IMR-90 (cell line): ENCODE results near the gene BACE1. TPM values are rescaled to one million over a fixed set of nuclear protein-coding genes. Genes with fewer than 3 reads are reported as not detected.

Source experiments
- ATAC-seq: fragments of 200-7000 bp; cut with Tn5 transposase; 2 replicates; pipeline ENCODE4 v1.9.1; 2020; ENCODE audit warnings: low read depth, mild to moderate bottlenecking, moderate library complexity
- BruUV-seq: library from RNA; stranded (reverse); fragments of 400-500 nt; replicated peaks from 2 replicates; lab custom pipeline; 2021; lab: Mats Ljungman, UMichigan
- CTCF ChIA-PET: fragments of 300-600 bp; formaldehyde crosslinking; extraction: SDS; loops from one replicate; lab custom pipeline; 2021; ENCODE audit warnings: antibody characterized with exemption; lab: Yijun Ruan, JAX
- POLR2A ChIA-PET: fragments of 300-600 bp; sonication (Branson Sonifier 250); formaldehyde crosslinking; loops from one replicate; lab custom pipeline; 2022; ENCODE audit warnings: antibody characterized with exemption; ENCODE audit not compliant: unreplicated experiment; lab: Charles Lee
- DNase-seq: peaks from one replicate; pipeline ENCODE4 v3.0.0; 2013
- H2AFZ ChIP-seq: replicated peaks from 2 replicates; pipeline ENCODE3; 2013; ENCODE audit warnings: low read length, mild to moderate bottlenecking; ENCODE audit not compliant: poor library complexity
- H2AK5ac ChIP-seq: 2 replicates; pipeline ENCODE4 v1.6.1; 2013; ENCODE audit warnings: low read depth, low read length, inconsistent platforms
- H2AK9ac ChIP-seq: replicated peaks from 2 replicates; pipeline ENCODE3; 2013; ENCODE audit warnings: mild to moderate bottlenecking, low read depth, low read length, moderate library complexity; ENCODE audit not compliant: poor library complexity
- H2BK120ac ChIP-seq: 2 replicates; pipeline ENCODE4 v1.6.1; 2013; ENCODE audit warnings: low read depth, low read length, inconsistent platforms
- H2BK15ac ChIP-seq: 3 replicates; pipeline ENCODE4 v1.6.1; 2013; ENCODE audit warnings: low read depth, low read length, inconsistent platforms
- H2BK20ac ChIP-seq: 2 replicates; pipeline ENCODE4 v1.6.1; 2013; ENCODE audit warnings: low read depth, mild to moderate bottlenecking, inconsistent platforms, low read length, moderate library complexity
- H2BK5ac ChIP-seq: 2 replicates; pipeline ENCODE4 v1.6.1; 2013; ENCODE audit warnings: mild to moderate bottlenecking, low read depth, low read length, inconsistent platforms; ENCODE audit not compliant: poor library complexity, severe bottlenecking
- H3K14ac ChIP-seq: replicated peaks from 2 replicates; pipeline ENCODE4 v1.6.1; 2013; ENCODE audit warnings: low read depth, low read length, inconsistent platforms
- H3K18ac ChIP-seq: 2 replicates; pipeline ENCODE4 v1.6.1; 2013; ENCODE audit warnings: low read depth, low read length, control low read depth
- H3K23ac ChIP-seq: 2 replicates; pipeline ENCODE4 v1.6.1; 2013; ENCODE audit warnings: low read depth, low read length, inconsistent platforms
- H3K27ac ChIP-seq: 2 replicates; pipeline ENCODE4 v1.5.1; 2013; ENCODE audit warnings: mild to moderate bottlenecking, control low read depth, low read length; ENCODE audit not compliant: insufficient read depth
- H3K27me3 ChIP-seq: 2 replicates; pipeline ENCODE4 v1.6.1; 2013; ENCODE audit warnings: low read length; ENCODE audit not compliant: control insufficient read depth, insufficient read depth
- H3K36me3 ChIP-seq: 2 replicates; pipeline ENCODE4 v1.6.1; 2013; ENCODE audit warnings: low read length, mixed read lengths; ENCODE audit not compliant: control insufficient read depth, insufficient read depth
- H3K4ac ChIP-seq: 2 replicates; pipeline ENCODE4 v1.6.1; 2013; ENCODE audit warnings: low read depth, low read length, inconsistent platforms
- H3K4me1 ChIP-seq: 2 replicates; pipeline ENCODE4 v1.6.1; 2013; ENCODE audit warnings: low read length, mixed read lengths; ENCODE audit not compliant: control insufficient read depth, insufficient read depth
- H3K4me2 ChIP-seq: 2 replicates; pipeline ENCODE4 v1.6.1; 2013; ENCODE audit warnings: low read depth, mild to moderate bottlenecking, control low read depth, low read length, moderate library complexity
- H3K4me3 ChIP-seq: 2 replicates; pipeline ENCODE4 v1.5.1; 2013; ENCODE audit warnings: low read depth, mild to moderate bottlenecking, control low read depth, low read length, moderate library complexity; ENCODE audit not compliant: insufficient read depth
- H3K56ac ChIP-seq: 2 replicates; pipeline ENCODE4 v1.6.1; 2013; ENCODE audit warnings: low read length, inconsistent platforms; ENCODE audit not compliant: insufficient read depth; ENCODE audit errors: extremely low read depth
- H3K79me1 ChIP-seq, 2 experiments: 2 replicates each; pipeline ENCODE4 v1.6.1; 2013; ENCODE audit warnings: low read length in 2 of 2, inconsistent platforms in 1 of 2, low read depth in 1 of 2
- H3K9ac ChIP-seq: 2 replicates; pipeline ENCODE4 v1.6.1; 2013; ENCODE audit warnings: low read depth, low read length, control low read depth
- H3K9me1 ChIP-seq: 2 replicates; pipeline ENCODE4 v1.6.1; 2013; ENCODE audit warnings: low read length, inconsistent platforms; ENCODE audit not compliant: insufficient read depth
- H3K9me3 ChIP-seq: 2 replicates; pipeline ENCODE4 v1.6.1; 2013; ENCODE audit warnings: low read length; ENCODE audit not compliant: control insufficient read depth, insufficient read depth
- H4K20me1 ChIP-seq: 2 replicates; pipeline ENCODE4 v1.6.1; 2013; ENCODE audit warnings: low read length, inconsistent platforms; ENCODE audit not compliant: insufficient read depth
- H4K5ac ChIP-seq: 2 replicates; pipeline ENCODE4 v1.6.1; 2013; ENCODE audit warnings: mild to moderate bottlenecking, low read depth, low read length, control low read depth
- H4K8ac ChIP-seq, 2 experiments: 2 replicates each; pipeline ENCODE4 v1.6.1; 2013; ENCODE audit warnings: low read depth in 2 of 2, low read length in 2 of 2, control low read depth in 1 of 2, inconsistent platforms in 1 of 2
- H4K91ac ChIP-seq: 2 replicates; pipeline ENCODE4 v1.6.1; 2013; ENCODE audit warnings: low read depth, low read length, inconsistent platforms; ENCODE audit not compliant: insufficient read depth
- MAFK ChIP-seq: IDR thresholded peaks from 2 replicates; pipeline ENCODE4 v1.6.1; 2012; ENCODE audit warnings: low read depth, low read length, improper control_type of control experiment
- SMC3 ChIP-seq: fragments of 150-350 bp; IDR thresholded peaks from 2 replicates; pipeline ENCODE4 v1.6.1; 2016; ENCODE audit warnings: low read depth, mild to moderate bottlenecking, antibody characterized with exemption, low read length, moderate library complexity
- WGBS, 2 experiments: methylation state at CpG; one replicate each; pipeline versions ENCODE4 v1.1.5 to v1.1.7; 2013; ENCODE audit warnings: missing lambda C conversion rate in 2 of 2; ENCODE audit not compliant: insufficient read length in 1 of 2; ENCODE audit errors: extremely low coverage in 2 of 2; 5-methylcytosine and 5-hydroxymethylcytosine counted together
- dilution Hi-C: fragments of 300-500 bp; cut with HindIII; formaldehyde crosslinking; loops from one replicate; pipeline ENCODE4 v1.14.3; 2018; ENCODE audit warnings: low sequenced_read_pairs; ENCODE audit not compliant: unreplicated experiment
- in situ Hi-C: fragments of 300-500 bp; cut with MboI; formaldehyde crosslinking; loops from 3 replicates; pipeline ENCODE4 v1.14.3; 2019; ENCODE audit warnings: low sequenced_read_pairs, inconsistent platforms, mixed read lengths
- intact Hi-C: fragments of 100-400 bp; cut with micrococcal nuclease; formaldehyde crosslinking; loops from 2 replicates; pipeline ENCODE4 v1.10.0; 2022
- polyA plus RNA-seq, 3 experiments: library from polyadenylated mRNA; depleted of rRNA; stranded (reverse); fragments of >200 nt; gene quantifications; 2 replicates each; pipeline ENCODE4 v1.2.3, GENCODE V29; 2012; ENCODE audit warnings: low replicate concordance in 1 of 3
- total RNA-seq: library from RNA; depleted of rRNA; stranded (reverse); fragments of >200 nt; gene quantifications from 2 replicates; pipeline ENCODE4 v1.2.3, GENCODE V29; 2012

Gene BACE1
- total and polyA plus RNA-seq, 2 of the 4 experiments (the other 2 are of a cell fraction): 27.6 to 50.6 TPM

DNA sequence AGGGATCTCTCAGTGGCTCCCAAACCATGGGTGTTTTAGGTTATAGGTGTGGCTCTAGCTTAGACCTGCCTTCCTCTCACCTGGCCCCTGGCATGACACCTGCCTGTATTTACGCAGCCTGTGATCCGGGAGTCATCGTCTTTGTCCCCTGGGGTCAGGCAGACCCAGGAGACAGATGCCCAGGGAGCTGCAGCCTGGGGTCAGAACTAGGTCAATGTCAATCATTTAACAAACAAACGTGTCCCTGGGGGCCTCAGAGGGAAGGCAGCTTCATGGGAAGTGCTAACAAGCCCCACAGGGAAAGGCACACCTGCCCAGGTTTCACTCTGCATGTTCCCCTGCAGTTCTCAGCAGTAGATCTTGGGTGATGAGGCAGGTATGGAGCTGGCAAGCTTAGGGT is 13.0 kb downstream of the BACE1 start:
- no TSS peak for BruUV-seq
- no peak overlapping the region for H2BK5ac ChIP-seq
- no peaks in the 10 kb centered on the region for H3K9me3 ChIP-seq
- no peak overlapping the region for H3K14ac ChIP-seq
- ATAC-seq: no peak
- no peak overlapping the region for H4K5ac ChIP-seq
- no peak overlapping the region for H3K4me3 ChIP-seq
- no peak overlapping the region for H3K4ac ChIP-seq
- H3K27ac ChIP-seq: no peak overlapping the region
- H3K23ac ChIP-seq: no peak overlapping the region
- H3K4me2 ChIP-seq: no peak overlapping the region
- 70% methylated on average over 2 of the region's 4 CpGs; no CpG with 5 or more reads in 1 of the 2 experiments for WGBS, 2 experiments
- no peak overlapping the region for H2AK5ac ChIP-seq
- H3K79me1 ChIP-seq: peaks cover 12 to 40% of the 10 kb centered on the region in 2 experiments
- H4K91ac ChIP-seq: no peak overlapping the region
- no peak overlapping the region for H3K9ac ChIP-seq
- TF ChIP-seq MAFK (no peak), SMC3 (no peak)
- H3K27me3 ChIP-seq: no peaks in the 10 kb centered on the region
- in situ Hi-C loops: no loop called here
- no peak for DNase-seq
- CTCF ChIA-PET: no interaction called here
- peak overlapping the region; percentile 63 for H2AK9ac ChIP-seq
- H3K4me1 ChIP-seq: peaks cover 13% of the 10 kb centered on the region; the same call in 1 of the 2 replicates
- peaks cover 5% of the 10 kb centered on the region for H3K36me3 ChIP-seq
- H2BK120ac ChIP-seq: no peak overlapping the region
- intact Hi-C loops: no loop called here
- no peak overlapping the region for H3K56ac ChIP-seq
- no peak overlapping the region for H2AFZ ChIP-seq
- POLR2A ChIA-PET: no interaction called here
- dilution Hi-C loops: no loop called here
- H2BK15ac ChIP-seq: no peak overlapping the region
- no peak overlapping the region for H2BK20ac ChIP-seq
- H4K20me1 ChIP-seq: peaks cover 12% of the 10 kb centered on the region; the same call in 1 of the 2 replicates
- H4K8ac ChIP-seq: no peak overlapping the region
- peaks cover 7% of the 10 kb centered on the region; the same call in 1 of the 2 replicates for H3K9me1 ChIP-seq
- no peak overlapping the region for H3K18ac ChIP-seq
